NCI-H82 treated with DMSO at 0.1 percent for 48 hours (cell line): ENCODE results near the gene SH3BP4.
A peak's percentile ranks its signal among the peaks of the same experiment; 100 is the strongest.
"Not testable (repeated sequence)": the region's sequence is repeated elsewhere in the genome, so short reads cannot be mapped to it uniquely, and the experiment has no call there.

Experiments used
- DNase-seq: peaks from one replicate; lab custom pipeline; 2025; ENCODE audit not compliant: unreplicated experiment; lab: John Stamatoyannopoulos, UW

The SH3BP4 gene

DNA sequence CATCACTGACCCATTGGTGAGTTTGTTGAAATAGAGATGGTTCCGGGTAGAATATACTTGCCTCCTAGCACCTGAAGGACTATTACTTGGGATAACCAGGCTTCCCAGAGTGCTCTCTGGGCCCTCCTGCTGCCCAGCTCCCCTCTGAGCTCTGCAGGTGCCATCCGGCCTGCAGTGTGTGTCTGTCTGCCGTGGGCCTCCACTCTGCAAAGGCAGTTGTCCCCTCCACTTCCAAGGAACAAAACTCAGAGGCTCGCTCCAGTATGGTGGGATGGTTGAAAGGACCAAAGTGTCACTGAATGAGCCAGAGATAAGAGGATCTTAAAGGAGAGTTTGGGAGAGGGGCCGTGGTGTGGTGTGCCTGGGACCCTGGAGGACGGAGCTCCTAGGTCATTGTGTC lies 57.3 kb downstream of the SH3BP4 start:
- DNase-seq, result no peak

DNA sequence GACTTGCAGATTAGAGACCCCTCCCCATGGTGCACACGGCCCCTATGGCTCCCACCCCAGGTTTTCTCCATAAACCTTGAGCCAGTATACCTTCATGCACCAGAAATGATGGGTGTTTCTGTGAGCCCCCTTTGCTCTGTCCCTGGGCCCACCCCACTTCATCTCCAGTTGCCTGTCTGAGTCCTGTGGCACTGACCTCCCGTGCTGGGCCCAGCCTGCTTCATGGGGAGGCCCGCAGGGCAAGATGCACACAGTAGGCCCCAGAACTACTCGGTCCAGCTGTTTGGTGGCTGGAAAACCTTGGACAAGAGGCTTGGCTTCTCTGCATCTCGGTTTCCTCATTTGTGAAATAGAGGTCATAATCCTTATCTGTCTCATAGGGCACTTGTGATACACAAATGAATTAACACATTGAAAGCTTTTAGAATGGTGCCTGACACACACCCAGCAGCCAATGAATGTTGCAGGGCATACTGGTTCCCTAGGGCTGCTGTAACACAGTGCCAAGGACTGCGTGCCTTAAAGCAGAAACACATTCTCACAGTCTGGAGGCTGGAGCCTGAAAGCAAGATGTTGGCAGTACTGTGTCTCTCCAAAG lies 58.4 kb downstream of the SH3BP4 start:
- no peak for DNase-seq

DNA sequence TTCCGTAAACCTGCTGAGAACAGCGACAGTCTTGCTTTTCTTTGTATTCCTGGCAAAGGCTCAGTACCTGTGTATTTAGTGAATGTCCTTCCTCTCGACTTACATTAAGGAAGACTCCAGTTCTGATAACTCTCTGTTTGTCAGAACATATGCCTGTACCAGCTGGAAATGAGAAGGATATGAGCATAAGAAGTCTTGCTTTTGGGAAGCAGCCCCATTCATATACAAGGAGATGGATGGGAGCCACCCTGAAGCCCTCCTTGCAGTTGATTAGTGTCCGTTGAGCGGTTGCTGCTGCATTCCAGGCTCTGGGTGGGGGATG lies 59.8 kb downstream of the SH3BP4 start:
- no peak for DNase-seq

DNA sequence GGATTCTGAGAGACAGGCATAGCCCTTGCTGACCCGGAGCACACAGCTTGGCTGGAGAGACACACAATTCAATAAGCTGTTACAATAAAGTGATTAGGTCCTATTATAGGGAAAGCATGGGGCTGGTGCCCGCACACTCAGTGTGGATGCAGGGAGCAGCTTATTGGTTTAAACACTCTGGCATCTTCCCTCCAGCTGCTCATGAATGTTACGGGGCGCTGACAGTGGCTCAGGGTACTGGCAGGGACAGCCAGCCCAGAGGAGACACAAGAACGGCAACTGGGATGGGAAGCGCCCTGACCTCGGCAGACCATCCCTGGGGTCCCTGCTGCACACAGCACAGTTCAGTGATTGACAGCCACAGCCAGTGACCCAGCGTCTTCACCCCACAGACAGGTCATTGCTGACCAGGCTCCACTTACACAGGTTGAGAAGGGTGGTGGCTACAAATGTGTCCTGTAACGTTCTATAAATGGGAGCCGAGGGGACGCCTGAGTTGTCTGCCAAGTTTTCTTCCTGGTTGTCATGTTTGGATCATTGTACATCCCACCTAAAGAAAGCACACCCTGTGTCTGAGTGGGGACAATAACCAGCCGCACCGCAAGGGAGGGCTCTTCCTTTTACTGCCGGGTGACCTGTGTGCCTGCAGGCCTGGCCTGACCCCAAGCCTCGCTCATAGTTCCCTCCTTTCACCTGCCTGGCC lies 60.3 kb downstream of the SH3BP4 start:
- peak; percentile 90 for DNase-seq

DNA sequence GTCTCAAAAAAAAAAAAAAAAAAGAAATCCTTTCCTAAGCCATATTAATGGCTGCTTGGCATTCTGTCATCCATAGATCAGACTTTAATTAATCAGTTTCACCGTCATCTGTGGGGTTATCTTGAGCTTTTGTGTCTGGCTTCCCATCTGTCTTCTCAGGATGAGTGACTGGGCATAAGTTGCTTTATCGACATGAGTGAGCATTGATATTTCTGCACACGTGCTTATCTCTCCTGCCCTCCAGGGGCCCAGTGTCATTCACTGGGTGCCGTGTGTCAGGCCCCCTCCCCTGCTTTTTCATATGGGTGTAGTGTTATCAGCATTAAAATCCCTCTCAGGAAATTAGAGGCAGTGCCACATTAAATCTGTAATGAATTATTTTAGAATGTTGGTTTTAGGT lies 65.6 kb downstream of the SH3BP4 start:
- peak; percentile 95 for DNase-seq

DNA sequence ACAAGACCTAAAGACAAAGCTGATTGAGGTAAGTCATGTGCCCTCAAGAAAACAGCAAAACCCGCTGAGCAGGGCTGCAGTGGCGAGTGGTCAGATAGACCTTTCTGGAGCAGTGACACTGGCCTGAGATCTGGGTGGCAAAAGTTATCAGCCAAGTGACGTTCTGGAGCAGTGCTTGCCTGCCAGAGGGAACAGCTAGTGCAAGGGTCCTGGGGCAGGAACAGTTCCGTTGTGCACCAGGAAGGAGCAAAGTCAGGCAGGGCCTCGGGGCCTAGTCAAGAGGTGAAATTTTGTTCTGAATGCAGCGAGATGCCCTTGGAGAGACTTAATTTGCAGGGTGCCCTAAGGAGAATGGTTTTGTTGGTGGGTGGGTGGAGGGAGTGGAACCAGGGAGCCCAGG lies 67.0 kb downstream of the SH3BP4 start:
- DNase-seq, result no peak

- DNase-seq, result not testable (repeated sequence)
These were observed 68.3 kb downstream of the SH3BP4 start for GRCh38 chr2:235020141-235020540.

DNA sequence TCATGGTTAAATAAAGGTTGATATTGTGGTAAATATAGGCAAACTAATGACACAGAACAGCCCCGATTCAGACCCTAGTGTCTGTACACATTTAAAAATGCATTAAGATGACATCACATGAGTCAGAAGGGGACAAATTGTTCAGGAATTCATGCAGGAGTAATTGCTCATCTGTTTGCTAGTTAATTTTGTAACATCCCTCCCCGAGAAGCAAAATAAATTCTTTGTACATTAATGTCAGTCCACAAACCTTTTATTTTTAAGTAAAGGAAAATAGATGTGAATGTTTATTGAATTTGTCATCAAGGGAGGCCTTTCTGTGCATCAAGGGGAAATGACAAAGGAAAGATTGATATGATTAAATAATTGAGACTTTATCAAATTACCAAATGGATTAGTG lies 69.9 kb downstream of the SH3BP4 start:
- no peak for DNase-seq

DNA sequence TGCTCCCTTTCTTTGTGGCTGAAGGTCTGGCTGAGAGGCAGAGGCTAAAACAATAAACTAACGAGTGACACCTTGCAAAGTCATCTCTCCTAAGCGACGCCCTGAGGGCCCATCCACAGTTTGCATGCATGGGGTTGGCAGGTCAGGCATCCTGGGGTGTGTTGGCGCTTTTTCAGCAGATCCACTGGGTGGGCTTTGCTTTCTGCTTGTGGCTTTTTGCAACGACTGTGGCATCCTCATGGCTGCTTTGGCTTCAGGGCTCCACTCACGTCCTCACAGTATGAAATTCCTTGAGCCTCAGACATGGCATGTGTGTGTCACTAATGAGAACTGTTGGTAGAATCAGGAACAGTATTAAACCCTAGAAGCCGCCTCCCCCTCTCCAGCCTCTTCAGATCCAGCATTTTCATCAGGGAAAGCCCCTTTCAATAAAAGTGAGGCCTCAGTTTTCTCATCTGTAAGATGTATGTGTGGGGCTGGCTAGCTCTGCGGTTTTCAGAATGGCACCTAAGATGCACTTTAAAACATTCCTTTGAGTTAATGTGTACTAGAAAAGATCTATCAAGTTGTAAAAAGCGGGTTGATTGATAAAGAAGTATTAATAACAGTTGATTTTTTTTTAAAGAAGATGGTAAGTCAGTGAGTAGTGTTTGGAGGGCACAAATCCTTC lies 72.5 kb downstream of the SH3BP4 start:
- DNase-seq, result no peak

GRCh38 chr2:235024931-235025773 lies 73.3 kb downstream of the SH3BP4 start:
- no peak for DNase-seq

- DNase-seq, result no peak
These were observed 74.2 kb downstream of the SH3BP4 start for GRCh38 chr2:235025800-235026536.

DNA sequence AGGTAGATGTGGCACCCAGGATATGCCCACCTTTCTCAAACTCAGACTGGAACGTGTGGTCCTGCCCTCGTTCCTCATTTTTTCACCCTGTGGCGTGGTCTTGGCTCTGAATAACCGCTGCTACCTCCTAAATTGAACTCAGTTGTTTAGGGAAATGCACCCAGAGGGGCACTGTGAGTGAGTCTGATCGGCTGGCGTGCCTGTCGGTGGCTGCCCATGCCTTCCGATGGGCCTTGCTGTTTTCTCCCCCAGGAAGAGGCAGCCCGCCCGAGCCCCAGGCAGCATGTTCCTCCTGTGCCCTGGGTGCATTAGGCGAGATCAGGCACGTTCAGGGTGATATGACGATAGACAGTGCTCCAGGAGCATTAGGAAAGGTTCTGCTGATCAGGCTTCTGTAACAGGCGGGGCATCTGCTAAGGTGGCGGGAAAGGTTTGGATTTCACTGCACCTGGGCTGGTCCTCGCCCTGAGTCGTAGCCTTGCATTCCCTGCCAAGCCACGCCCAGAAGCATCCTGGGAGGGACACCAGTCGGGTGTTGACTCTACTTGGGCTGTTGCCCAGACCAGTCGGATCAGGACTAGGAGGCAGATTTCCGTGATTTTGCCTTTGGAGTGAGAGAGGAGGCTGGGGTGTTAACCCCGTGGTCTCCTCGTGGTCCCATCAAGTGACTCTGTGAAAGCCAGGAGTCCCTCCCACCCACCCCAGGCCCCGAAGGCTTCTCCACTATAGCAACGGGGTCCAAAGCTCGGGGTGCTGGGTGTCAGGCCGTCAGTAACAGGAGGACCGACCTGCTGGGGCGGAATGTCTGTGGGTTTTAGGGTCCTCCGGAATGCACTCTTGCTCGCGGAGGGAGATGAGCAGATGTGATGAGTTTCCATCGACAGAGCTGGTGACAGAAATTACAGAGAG lies 75.1 kb downstream of the SH3BP4 start:
- no peak for DNase-seq

- DNase-seq, result no peak
These were observed 75.9 kb downstream of the SH3BP4 start for GRCh38 chr2:235027558-235028214.

- no peak for DNase-seq
These were observed 76.8 kb downstream of the SH3BP4 start for GRCh38 chr2:235028646-235029045.

DNA sequence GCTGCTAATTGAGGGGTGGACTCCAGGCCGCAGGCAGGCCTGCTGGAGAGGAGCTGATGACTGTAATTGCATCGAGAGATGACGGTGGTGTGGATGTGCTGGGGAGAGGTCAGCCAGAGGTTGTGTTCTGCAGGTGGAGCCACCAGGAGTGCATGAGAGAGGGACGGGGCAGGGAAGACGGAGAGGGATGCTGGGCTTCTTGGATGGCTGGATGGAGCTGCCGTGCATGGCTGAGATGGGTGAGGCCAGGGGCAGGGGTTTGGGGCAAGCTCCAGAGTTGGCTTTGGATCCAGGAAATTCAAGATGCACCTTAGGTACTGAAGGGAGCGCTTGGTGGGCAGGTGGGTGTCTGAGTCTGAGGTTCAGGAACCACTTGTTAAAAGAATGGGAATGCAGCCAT lies 77.2 kb downstream of the SH3BP4 start:
- no peak for DNase-seq

DNA sequence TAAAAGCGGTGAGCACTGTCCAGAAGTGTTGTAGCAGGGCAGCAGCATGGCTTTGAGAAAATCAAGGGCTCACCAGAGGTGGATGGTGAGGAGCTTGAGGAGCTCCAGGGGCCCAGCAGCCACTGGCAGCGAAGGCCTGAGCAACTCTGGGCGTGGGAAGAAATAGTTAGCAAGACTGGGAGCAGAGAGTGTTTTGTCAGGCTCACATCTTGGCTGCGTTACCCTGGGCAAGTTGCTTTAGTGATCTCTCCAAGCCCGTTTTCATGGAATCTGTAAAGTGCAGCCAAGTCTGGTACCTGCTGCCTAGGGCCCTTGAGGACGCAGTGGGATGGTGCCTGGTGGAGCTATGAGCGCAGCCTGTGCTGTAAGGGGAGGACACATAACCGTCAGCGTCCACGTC lies 78.3 kb downstream of the SH3BP4 start:
- no peak for DNase-seq

DNA sequence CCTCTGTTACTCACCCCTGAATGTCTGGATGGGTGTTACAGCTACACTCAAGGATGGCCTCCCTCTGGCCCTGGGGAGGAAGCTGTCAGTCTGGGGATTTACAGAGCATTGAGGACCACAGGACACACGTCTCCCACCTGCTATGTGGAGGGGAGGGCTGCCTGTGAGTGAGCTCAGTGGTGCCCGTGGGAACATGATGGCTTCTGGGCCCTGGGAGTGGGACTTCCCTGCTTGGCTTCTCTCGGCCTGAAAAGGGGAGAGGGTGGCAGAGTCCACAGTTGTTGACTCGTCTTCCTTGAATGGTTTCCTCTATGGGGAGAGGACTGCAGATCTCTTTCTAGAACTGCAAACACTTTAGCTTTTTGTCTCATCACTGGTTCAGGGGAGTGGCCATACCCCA lies 79.1 kb downstream of the SH3BP4 start:
- DNase-seq, result no peak

GRCh38 chr2:235031686-235032373 lies 80.0 kb downstream of the SH3BP4 start:
- no peak for DNase-seq

DNA sequence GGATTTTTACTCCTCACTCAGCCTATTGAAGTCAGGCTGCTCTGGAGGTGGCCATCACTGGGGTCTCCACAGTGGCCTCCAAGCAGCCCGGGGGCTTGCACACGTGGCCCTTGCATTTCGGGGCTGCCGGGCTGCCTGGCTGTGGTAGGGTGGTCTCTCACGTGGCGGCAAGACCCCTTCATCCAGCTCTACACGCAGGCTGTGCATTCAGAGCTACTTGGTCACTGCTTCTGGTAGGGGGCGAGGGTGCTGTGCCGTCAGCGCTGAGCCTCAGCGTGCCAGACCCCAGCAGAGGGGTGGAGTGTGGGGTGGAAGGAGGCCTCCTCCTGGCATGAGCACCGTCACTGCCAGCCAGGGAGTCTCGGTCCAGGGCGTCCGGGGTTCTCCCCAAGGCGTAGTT lies 80.6 kb downstream of the SH3BP4 start:
- DNase-seq, result no peak
